Raji (cell line): Measurements from ENCODE around the gene GRM4.

Experiments
- POLR2A ChIP-seq: IDR thresholded peaks from 2 replicates; pipeline ENCODE4 v1.6.1; 2011; ENCODE audit warnings: low read depth, low read length, control low read depth; ENCODE audit not compliant: insufficient read depth

GRM4 gene

DNA sequence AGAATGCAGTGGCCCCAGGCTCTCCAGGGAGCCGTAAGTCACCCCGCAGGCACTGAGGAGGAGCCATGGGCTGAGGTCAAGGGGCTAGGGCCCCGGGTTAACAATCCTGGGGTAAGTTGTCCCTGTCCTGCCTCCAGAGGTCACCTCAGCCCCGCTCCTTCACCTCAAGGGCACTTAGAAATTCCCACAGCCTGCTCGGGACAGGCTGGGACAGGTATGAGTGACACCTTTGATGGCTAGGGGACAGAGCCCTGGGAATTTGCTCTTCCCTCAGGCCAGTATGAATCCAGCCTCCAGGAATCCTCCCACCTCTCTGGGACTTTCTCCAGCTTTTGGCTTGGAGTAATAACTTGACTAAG is 3.5 kb upstream of the GRM4 start:
- no peak for TF ChIP-seq POLR2A

DNA sequence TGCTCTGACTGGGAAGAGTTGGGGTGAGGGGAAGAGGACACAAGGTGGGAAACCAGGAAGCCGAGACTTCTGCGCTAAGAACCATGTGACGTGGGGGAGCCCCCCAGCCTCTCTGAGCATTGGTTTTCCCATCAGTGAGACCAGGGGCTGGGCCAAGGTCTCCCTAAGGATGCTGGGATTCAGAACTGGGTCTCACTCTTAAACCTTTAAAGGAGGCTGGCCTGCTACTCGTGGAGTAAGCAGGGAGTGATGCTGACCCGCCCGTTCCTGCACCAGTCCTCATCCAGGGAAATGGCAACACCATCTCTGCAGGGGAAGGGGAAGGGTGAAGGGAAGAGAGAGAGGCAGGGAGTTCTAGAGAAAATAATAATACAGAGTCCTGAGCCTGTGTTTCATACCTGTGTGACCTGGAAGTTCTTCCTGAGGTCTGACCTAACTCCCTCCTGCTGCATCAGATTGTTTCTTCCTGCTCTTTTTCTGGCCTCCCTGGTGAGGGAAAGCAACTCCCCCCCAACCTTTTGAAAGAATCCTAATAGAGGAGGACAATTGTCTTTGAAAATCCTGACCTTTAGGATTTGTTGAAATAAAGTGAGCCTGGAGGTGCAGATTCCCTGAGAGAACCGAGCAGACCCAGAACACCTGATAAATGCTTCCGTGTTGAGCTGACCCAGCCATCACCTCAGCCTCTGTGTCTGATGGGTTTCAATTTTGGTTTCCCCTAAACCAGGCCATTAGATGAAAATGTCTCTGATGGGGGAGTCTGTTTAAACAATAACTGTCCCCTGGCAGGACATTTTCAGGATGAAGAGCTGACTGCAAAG is 3.0 kb upstream of the GRM4 start:
- TF ChIP-seq POLR2A: no peak

DNA sequence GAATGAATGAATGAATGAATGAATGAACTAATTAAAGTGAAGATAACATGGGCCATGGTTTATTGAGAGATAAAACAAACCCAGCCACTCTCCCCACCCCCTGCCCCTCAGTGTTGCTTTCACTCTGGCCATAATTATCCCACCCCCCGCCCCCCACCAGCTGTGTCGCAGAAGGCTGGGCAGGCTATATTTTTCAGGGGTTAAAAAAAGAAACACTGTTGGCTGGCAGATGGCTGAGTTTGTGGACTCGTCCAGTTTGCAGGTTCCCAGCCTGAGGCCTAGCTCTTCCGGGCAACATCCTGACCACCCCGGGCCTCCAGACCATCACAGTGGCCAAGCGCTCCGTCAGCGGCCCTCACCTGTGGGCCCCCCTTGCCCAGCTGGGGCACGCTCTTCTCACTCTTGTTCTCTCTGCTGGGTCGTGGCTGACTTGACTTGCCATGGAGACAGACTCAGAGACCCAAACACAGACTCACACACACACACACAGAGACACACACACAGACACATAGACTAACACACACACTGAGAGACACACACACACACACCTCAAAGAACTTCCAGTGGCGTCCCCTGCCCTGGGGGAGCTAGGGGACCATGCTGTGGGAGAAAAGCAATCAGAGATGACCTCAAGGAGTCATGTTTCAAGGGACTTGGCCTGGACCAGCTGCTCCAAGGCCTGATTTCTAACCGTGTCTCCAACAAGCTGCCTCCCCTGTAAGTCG is 2.2 kb upstream of the GRM4 start:
- no peak for TF ChIP-seq POLR2A

DNA sequence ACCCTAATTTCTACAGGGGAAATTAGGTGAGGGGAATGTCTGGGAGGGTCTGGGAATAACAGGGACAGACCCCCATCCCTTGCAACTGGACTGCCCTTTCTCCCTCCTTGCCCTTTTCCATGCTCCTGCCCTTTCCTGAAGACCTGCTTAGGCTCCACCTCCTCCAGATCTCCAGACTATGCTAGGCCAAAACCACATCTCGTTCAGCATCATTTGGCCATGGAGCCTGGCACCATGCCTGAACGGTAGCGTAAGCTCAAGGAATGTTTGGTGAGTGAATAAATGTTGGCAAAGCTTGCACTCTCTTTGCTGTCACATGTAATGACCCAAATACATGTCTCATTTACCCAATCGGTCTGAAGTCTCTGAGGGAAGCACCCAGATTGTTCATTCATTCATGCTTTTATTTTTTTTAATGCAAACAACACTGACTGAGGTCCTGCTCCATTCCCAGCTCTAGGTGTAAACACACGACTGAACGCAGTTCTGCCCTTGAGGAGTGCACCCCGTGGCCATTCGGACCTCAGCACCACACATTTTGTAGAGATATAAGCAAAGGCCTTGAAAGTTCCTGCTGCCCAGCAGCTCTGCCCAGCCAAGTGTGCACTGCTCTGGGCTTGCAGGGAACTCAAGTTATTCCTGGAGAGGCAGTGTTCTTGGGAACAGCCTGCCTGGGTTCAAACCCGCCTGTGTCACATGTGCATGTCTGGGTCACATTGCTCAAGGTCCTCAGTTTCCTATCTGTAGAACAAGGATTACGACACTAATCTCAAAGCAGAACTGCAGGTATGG is 1.1 kb upstream of the GRM4 start:
- TF ChIP-seq POLR2A: no peak

DNA sequence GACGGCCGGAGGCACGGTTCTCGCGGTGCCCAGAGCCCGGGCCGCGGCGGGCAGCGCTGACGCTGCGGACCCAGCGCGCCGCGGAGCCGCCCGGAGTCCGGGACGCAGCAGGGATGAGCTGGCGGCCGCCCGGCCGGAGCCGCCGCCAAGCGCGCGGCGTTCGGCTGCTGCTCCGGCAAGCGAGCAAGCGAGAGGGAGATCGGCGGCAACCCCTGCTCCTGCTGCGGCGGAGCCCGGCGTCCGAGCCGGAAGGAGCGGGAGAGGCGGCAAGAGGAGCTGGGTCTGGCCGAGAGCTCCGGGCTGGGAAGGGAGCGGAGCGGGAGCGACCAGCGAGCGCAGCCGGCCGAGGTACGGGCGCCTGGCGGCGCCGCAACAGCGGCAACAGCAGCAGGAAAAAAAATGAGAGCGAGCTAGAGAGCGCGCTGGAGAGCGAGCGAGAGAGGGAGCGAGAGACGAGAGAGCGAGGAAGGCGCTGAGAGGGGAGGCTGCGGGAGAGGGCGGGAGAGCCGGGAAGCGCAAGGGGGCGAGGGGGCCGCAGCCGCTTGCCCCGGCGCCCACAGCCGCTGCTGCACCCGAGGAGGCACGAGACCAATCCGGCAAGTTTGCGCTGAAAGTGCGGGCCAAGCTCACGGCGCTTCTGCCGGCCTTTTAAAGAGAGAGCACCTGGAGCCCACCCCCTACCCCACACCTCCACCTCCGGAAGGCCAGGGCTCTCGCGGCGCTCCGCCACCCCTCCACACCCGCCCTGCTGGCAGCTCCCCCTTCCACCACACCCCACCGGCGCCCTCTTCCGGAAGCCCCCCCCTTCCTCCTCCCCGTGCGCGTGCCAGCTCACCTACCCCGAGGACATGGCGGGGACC is 496 bp downstream of the GRM4 start:
- no peak for TF ChIP-seq POLR2A

DNA sequence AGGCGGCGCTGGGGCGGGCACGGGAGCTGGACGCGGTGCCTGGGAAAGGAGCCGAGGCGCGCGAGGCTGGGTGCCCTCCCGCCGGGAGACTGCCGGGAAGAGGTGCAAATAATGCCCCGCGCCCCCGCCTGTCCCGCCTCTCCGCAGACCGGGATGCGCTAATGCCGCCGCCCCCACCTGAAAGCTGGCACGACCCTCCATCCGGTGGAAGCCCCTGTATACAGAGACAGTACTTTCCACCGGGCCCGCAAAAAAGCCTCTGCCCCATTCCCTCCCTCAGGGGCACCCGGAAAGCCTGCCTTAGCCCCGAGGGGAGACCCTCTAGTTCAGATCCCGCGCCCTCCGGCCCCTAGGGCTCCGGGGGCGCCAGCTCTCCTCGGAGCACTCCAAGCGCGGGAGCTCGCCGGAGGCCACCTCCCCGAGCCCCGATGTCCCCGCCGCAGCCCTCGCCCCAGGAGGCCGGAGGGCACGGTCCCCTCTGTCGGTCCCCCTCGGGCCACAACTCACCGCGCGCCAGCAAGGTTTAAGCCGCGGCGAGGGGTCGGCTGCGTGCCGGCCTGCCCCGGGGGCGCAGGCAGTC is 1.2 kb downstream of the GRM4 start:
- no peak for TF ChIP-seq POLR2A

DNA sequence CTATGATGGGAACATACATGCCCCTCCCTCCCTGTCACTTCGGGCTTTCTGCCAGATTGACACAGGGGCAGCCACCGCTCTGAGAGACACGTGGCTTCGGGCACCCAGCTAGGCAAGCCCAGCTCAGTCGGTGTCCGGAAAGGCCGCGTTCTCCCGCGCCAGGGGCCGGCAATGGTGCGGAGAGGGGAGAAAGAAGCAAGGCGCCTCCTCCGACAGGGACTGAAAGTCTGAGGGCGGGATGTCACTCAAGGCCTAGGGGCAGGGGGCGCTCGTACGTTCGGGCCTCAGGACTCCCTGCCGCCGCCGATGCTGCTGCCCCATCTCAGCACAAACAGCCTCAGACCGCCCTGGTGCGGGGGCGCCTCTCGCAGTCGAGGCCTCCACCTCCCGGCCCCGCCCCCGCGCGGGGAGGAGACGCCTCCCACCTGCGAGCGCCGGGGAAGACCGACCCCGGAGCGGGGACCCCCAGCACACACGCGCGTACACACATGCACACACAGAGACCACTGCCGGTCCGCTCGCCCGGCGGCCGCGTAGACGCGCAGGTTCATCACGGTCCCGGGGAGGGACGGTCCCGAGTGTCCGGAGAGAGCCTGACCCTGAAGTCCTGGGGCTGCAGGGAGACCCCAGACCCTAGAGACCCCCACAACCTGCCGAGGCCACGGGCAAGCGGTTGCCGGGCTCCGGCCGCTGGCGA is 1.9 kb downstream of the GRM4 start:
- TF ChIP-seq POLR2A: no peak

DNA sequence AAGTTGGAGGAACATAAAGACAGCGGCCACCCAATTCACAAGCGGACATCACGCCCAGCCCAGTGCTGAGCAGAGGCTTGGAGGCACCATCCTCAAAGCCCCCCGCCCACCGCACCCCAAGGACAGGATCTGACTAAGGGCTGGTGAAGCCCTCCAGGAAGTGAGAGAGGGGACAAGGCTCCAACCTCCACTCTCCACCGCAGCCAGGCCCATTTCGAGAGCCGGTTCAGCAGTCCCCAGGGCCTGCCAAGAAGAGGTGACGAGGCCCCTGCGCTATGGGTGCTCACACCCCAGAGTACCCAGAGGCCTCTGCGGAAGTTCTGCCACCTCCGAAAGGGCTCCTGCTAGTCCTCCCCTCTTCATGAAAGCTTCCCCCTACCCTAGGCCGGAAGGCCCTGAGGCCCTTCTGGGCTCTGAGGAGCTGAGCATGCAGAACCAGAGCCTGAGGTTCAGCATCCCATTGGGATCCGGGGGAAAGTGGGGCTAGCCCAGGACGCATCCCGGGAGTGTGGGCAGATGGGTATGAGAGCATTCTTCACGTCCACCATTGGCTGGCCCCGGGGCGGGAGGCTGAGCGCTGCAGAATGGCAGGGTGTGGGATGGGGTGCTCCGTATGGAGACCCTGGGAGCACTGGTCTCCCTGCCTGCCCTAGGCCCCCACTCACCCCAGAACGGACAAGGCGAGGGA is 2.5 kb downstream of the GRM4 start:
- TF ChIP-seq POLR2A: no peak

DNA sequence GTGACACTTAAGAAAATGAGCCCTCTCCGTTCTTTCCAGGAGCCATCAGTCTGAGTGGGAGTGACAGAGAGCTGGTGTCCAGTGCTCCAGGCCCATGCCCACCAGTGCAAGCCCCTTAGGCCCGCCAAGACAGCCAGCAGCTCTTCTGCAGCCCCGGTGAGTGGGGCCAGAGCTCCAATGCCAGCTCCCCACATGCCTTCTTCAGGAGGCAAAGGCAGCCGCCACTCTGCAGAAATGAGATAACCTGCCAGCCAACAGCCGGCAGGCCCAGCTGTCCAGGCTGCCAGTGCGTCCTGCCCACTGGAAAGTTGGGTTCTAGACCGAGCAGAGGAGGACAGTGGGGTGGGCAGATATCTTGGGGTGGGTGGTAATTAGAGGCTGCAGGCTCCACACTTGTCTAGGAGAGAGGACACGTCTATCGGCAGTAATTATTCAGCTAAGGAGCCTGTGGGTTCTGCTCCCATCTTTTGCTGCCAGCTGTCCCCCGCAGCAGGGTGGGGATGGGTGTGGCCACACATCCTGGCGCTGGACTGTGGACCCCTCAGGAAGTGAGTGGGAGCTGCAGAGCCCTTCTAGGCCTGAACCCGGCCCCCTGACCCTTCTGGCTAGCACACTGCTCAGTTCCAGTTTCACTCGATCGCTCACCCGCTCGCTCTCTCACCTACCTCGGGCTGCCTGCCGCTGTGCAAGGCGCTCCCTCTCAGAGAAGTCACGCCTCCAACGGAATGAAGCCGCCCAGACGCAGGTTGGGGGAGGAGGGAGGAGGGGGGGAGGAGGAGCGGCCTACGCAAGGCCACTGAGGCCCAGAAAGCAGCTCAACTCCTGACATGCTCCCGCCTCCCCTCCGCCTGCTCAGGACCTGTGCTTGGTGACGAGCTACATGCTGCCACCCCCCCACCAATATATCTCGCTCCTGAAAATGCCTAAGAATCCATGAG is 3.6 kb downstream of the GRM4 start:
- no peak for TF ChIP-seq POLR2A

DNA sequence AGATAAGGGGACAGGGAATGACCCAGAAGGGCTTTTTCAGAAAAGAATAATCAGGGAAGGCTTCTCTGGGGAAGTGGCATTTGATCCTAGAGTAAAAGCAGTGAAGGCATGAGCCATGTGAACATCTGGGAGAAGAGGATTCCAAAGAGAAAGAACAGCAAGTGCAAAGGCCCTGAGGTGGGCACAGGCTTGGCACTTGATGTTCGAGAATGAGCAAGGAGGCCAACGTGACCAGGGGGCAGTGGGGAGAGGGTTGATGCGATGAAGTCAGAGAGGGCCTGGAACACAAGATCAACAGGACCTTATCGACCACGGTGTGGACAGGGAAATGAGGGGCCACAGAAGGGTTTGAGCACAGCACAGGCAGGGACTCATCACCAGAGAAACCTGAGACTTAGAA is 5.8 kb downstream of the GRM4 start:
- no peak for TF ChIP-seq POLR2A

DNA sequence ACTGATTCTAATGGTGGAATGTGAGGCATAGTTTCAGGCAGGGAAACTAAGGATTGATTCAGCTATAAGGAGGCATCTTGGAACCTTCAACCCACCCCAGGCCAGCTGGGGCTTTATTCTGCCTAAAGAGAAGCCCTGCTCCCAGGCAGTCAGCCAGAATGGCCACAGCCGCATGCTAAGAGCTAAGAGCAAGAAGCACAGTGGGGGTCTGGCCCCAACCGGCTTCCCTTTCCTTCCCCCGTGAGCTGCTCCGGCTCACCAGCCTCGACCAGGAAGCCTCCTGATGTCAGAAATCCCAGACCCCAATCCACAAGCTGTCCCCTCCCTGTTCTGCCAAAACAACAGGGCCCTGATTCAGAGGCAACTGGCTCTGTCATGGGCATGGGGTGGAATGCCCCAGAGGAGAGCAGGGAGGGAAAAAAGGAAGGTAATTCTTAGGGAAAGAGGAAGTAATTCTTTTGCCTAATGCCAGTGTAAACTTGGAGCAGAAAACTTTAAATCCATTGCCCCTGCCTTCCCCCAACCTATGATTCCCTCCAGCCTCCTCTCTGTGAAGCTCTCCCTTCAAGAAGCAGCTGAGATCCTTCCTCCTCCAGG is 6.9 kb downstream of the GRM4 start:
- no peak for TF ChIP-seq POLR2A

DNA sequence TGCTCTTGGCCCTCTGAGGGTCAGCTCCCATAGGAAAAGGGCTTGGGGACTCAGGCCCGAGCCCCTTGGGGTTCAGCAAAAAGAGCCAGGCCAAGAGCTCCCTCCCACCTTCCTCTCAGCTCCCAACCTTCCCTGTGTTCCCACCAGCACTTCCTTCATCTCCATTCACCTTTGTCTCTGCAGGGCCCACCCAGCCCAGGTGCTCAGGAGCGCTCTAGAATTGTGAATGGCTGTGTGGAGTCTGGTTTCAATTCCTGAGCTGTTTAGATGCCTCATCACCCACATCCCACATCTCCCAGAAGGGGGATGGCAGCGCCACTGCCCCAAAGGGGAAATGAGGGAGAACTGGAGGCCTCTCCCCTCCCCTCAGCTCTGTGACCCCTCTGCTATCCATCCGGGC is 7.7 kb downstream of the GRM4 start:
- TF ChIP-seq POLR2A: no peak
